IPS DF 6.9 (cell line): ENCODE results near the gene SDF4.
A peak's percentile ranks its signal among the peaks of the same experiment; 100 is the strongest.

Experiments
- DNase-seq: peaks from one replicate; pipeline ENCODE4 v3.0.0-alpha.2; 2013; ENCODE audit warnings: low read depth, low spot score
- H3K27ac ChIP-seq: one replicate; pipeline ENCODE4 v1.5.1; 2013; ENCODE audit warnings: low read length, control low read depth
- H3K27me3 ChIP-seq: 2 replicates; pipeline ENCODE4 v1.6.1; 2013; ENCODE audit warnings: mild to moderate bottlenecking, low read length; ENCODE audit not compliant: control insufficient read depth, insufficient read depth
- H3K36me3 ChIP-seq: 2 replicates; pipeline ENCODE4 v1.6.1; 2013; ENCODE audit warnings: low read length; ENCODE audit not compliant: control insufficient read depth, insufficient read depth
- H3K4me1 ChIP-seq: 2 replicates; pipeline ENCODE4 v1.6.1; 2013; ENCODE audit warnings: low read length; ENCODE audit not compliant: control insufficient read depth, insufficient read depth
- H3K4me3 ChIP-seq: 2 replicates; pipeline ENCODE4 v1.5.1; 2013; ENCODE audit warnings: mild to moderate bottlenecking, low read length
- H3K9me3 ChIP-seq: 2 replicates; pipeline ENCODE4 v1.6.1; 2013; ENCODE audit warnings: low read length, inconsistent platforms; ENCODE audit not compliant: control insufficient read depth, insufficient read depth
- WGBS: extraction: QIAGEN DNeasy Blood & Tissue Kit; methylation state at CpG from one replicate; pipeline ENCODE4 v1.1.7; 2013; ENCODE audit warnings: mixed read lengths, missing lambda C conversion rate; ENCODE audit not compliant: insufficient read length, insufficient coverage; 5-methylcytosine and 5-hydroxymethylcytosine counted together

SDF4 gene

DNA sequence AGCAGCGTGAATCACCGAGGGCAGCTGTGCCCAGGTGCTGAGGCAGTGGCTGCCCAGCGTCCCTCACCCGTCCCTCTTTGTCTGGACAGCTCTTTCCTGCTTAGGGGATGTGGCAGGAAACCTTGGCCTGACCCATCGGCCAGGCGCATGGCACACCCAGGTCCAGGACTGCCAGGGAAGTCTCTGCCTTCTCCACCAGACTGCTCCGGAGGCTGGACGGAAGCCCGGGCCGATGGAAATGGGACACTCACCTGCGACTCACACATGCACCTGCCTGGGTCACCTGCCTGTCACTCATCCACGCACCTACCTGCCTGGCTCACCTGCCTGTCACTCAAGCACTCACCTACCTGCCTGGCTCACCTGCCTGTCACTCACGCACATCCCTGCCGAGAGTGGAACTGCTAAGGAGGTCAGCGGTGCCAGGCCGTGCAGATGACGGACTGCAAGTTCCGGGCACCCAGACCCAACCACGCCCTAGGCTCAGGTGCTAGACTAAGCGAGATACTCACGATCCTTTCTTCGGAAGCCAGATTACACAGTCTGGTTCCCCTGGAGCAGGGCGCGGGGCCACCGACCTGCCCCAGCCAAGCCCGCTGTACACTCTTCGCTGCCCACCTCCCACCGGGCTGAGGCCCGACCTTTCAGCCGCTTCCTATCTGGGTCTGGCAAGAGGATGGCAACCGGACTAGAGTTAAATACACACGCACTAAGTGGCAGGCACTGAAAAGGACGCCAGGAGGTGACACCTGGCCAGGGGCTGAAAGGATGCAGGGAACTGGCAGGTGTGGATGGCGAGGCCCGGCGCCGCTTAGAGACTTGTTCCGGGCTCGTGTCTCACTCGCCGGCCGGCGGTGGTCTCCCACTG, 40.8 kb upstream of the SDF4 start:
- Histone ChIP-seq H3K27me3 (no peaks in the 10 kb centered on the region), H3K4me1 (peaks cover 7% of the 10 kb centered on the region; the same call in 1 of the 2 replicates), H3K4me3 (peak overlapping the region; percentile 90; the same call in 1 of the 2 replicates), H3K9me3 (no peaks in the 10 kb centered on the region), H3K27ac (no peak overlapping the region), H3K36me3 (peaks cover 3% of the 10 kb centered on the region)
- DNase-seq: no peak
- no CpG with 5 or more reads among the region's 43 CpGs for WGBS

DNA sequence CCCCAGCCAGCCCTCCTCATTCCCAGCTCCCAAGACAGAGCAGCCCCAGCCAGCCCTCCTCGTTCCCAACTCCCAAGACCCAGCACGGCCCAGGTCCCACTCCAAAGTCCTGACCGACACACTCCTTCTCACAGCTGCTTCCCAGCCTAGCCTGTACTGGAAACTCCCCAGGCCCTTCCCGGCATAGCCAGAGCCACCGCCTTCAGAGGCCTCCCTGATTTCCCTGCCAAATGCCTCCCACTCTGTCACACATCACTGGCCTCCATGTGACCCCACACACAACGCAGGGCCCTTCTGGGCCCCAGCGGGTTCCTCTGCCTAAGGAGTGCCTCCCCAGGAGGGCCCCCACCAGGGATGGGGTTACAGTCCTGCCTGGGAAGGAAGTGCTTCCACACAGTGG, 39.0 kb upstream of the SDF4 start:
- no peak for DNase-seq
- Histone ChIP-seq H3K9me3 (no peaks in the 10 kb centered on the region), H3K4me1 (peaks cover 7% of the 10 kb centered on the region; the same call in 1 of the 2 replicates), H3K36me3 (peaks cover 8% of the 10 kb centered on the region), H3K27ac (no peak overlapping the region), H3K27me3 (no peaks in the 10 kb centered on the region), H3K4me3 (no peak overlapping the region)
- WGBS: no CpG with 5 or more reads among the region's 7 CpGs

DNA sequence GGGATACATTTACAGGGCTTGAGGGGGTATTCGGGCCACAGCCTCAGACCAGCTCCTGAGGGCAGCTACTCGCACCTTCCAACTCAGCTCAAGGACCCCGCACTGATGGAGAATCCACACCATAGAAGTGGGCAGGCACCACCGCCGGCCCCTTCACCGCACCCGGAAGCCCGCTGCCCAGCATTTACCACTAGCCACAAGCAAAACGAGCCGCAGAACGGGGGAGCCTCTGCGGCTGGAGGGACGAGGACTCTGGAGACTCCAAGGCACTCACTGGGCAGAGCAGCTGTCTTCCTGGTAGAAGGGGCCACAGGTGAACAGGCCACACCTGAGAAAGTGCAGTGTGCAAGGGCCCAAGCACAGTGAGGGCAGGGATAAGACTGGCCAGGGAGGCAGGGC, 36.5 kb upstream of the SDF4 start:
- H3K4me3 ChIP-seq: no peak overlapping the region
- WGBS: no CpG with 5 or more reads among the region's 13 CpGs
- DNase-seq: no peak
- H3K4me1 ChIP-seq: peaks cover 5% of the 10 kb centered on the region; the same call in 1 of the 2 replicates
- H3K27me3 ChIP-seq: no peaks in the 10 kb centered on the region
- H3K36me3 ChIP-seq: peaks cover 19% of the 10 kb centered on the region
- no peak overlapping the region for H3K27ac ChIP-seq
- H3K9me3 ChIP-seq: no peaks in the 10 kb centered on the region

- H3K27ac ChIP-seq: no peak overlapping the region
- WGBS: no CpG with 5 or more reads among the region's 39 CpGs
- H3K4me3 ChIP-seq: no peak overlapping the region
- H3K27me3 ChIP-seq: no peaks in the 10 kb centered on the region
- 0 out of 2 replicates have a peak, but pooled peaks cover 3% of the 10 kb centered on the region for H3K4me1 ChIP-seq
- no peak for DNase-seq
- H3K9me3 ChIP-seq: no peaks in the 10 kb centered on the region
- peaks cover 23% of the 10 kb centered on the region for H3K36me3 ChIP-seq
These were observed 35.9 kb upstream of the SDF4 start for GRCh38 chr1:1267488-1268283.

DNA sequence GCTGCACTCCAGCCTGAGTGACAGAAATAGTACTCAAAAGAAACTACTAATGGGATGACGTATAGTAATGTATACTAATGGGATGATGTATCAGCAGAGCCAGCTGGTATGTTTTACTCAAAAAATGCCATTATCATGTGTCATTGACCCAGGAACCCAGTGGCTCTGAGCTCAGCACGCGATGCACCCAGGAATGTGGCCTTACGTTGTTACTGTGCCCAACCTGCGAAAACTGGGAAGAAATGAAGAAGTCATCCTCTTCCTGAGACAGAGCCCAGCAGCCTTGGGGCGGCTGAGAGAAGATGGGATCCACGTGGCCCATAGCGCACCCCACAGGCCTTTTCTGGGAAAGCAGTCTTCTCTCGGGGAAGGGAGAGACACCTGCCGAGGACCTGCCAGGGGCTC, 33.1 kb upstream of the SDF4 start:
- Histone ChIP-seq H3K36me3 (peaks cover 36% of the 10 kb centered on the region), H3K4me1 (no peaks in the 10 kb centered on the region), H3K9me3 (no peaks in the 10 kb centered on the region), H3K27ac (no peak overlapping the region), H3K4me3 (no peak overlapping the region), H3K27me3 (no peaks in the 10 kb centered on the region)
- WGBS: no CpG with 5 or more reads among the region's 10 CpGs
- DNase-seq: no peak

- Histone ChIP-seq H3K4me3 (no peak overlapping the region), H3K27me3 (no peaks in the 10 kb centered on the region), H3K9me3 (no peaks in the 10 kb centered on the region), H3K27ac (no peak overlapping the region), H3K4me1 (peaks cover under 1% of the 10 kb centered on the region; the same call in 1 of the 2 replicates), H3K36me3 (peaks cover 40% of the 10 kb centered on the region)
- WGBS: no CpG with 5 or more reads among the region's 9 CpGs
- DNase-seq: no peak
These were observed 32.2 kb upstream of the SDF4 start for GRCh38 chr1:1264026-1264425.

GRCh38 chr1:1262758-1263157, 31.0 kb upstream of the SDF4 start:
- H3K27me3 ChIP-seq: no peaks in the 10 kb centered on the region
- H3K36me3 ChIP-seq: peaks cover 42% of the 10 kb centered on the region
- H3K9me3 ChIP-seq: no peaks in the 10 kb centered on the region
- peaks cover 3% of the 10 kb centered on the region for H3K4me1 ChIP-seq
- no peak for DNase-seq
- WGBS: no CpG with 5 or more reads among the region's 8 CpGs
- no peak overlapping the region for H3K27ac ChIP-seq
- H3K4me3 ChIP-seq: no peak overlapping the region

GRCh38 chr1:1262071-1262470, 30.3 kb upstream of the SDF4 start:
- Histone ChIP-seq H3K36me3 (peaks cover 38% of the 10 kb centered on the region), H3K27me3 (no peaks in the 10 kb centered on the region), H3K9me3 (no peaks in the 10 kb centered on the region), H3K4me3 (no peak overlapping the region), H3K27ac (no peak overlapping the region), H3K4me1 (peaks cover 8% of the 10 kb centered on the region)
- no CpG with 5 or more reads among the region's 17 CpGs for WGBS
- DNase-seq: no peak

DNA sequence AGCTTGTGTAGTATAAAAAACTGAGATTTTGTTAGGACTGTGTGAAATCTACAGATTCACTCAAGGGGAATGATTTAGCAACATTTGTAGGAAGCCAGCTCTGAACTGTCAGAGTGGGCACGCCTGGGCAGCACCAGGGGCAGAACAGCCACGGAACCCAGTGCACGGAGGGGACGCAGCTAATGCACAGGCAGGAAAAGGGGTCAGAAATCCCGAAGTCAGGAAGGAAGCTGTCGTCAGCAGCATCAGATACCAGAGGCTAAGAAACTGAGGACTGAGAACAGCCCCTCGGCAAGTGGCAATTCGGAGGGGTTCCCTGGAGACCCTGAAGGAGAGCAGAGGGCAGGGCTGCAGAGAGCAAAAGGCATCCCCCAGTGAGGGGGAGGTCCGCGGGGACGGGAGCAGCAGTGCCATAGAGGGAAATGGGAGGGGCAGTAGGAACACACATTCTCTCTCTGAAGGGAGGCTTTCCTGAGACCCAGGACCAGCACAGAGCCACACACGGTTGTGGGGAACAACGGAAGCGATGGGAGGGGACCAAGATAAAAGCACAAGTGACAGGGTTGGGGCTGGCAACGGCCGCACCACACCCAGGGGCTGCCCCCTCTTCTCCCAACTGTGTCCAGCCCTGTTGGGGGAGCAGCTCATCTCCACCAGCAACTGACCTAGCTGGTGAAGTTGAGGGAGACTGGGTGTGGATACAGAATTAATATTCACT, 29.2 kb upstream of the SDF4 start:
- no peak overlapping the region for H3K4me3 ChIP-seq
- H3K9me3 ChIP-seq: no peaks in the 10 kb centered on the region
- no peaks in the 10 kb centered on the region for H3K27me3 ChIP-seq
- DNase-seq: no peak
- H3K4me1 ChIP-seq: peaks cover 8% of the 10 kb centered on the region
- no peak overlapping the region for H3K27ac ChIP-seq
- no CpG with 5 or more reads among the region's 16 CpGs for WGBS
- peaks cover 37% of the 10 kb centered on the region for H3K36me3 ChIP-seq

- Histone ChIP-seq H3K9me3 (no peaks in the 10 kb centered on the region), H3K4me3 (no peak overlapping the region), H3K4me1 (peaks cover 8% of the 10 kb centered on the region), H3K27ac (no peak overlapping the region), H3K27me3 (no peaks in the 10 kb centered on the region), H3K36me3 (peaks cover 36% of the 10 kb centered on the region)
- WGBS: no CpG with 5 or more reads among the region's 26 CpGs
- no peak for DNase-seq
These were observed 28.3 kb upstream of the SDF4 start for GRCh38 chr1:1259951-1260600.
